Sigmoid colon (tissue), 4 donors: ENCODE results near the gene WDR4.

Experiments used
- CTCF ChIP-seq, 4 experiments: fragments of 450-650 bp in 3 of 4; fragments of 200-600 bp in 1 of 4; IDR thresholded peaks; one replicate each; pipeline ENCODE4 v1.5.1; 2016 to 2019; ENCODE audit warnings: antibody characterized with exemption in 4 of 4, mild to moderate bottlenecking in 3 of 4, moderate library complexity in 2 of 4
- POLR2A ChIP-seq, 2 donors: fragments of 450-650 bp; IDR thresholded peaks; one replicate each; pipeline ENCODE4 v1.6.1; 2016; ENCODE audit warnings: antibody characterized with exemption in 2 of 2, mild to moderate bottlenecking in 2 of 2, moderate library complexity in 2 of 2
- POLR2AphosphoS5 ChIP-seq, 4 donors: sonication (generic); formaldehyde crosslinking; IDR thresholded peaks; one replicate each; pipeline ENCODE4 v1.6.1; 2017; ENCODE audit warnings: antibody characterized with exemption in 4 of 4

GRCh38 chr21:42836402-42836666, 43.0 kb downstream of the WDR4 start:
- TF ChIP-seq POLR2A (IDR thresholded peaks at IDR 0.05): no peak
- no peak for TF ChIP-seq CTCF (IDR thresholded peaks at IDR 0.05)
- no peak for TF ChIP-seq POLR2AphosphoS5 (IDR thresholded peaks at IDR 0.05)
